GM18868 (cell line): Measurements from ENCODE around the gene USH1G.
"Not testable (repeated sequence)": the region's sequence is repeated elsewhere in the genome, so short reads cannot be mapped to it uniquely, and the experiment has no call there.

Experiments used
- ATAC-seq: cut with Tn5 transposase; IDR thresholded peaks from one replicate; pipeline ENCODE4 v1.9.1; 2021; ENCODE audit warnings: mild to moderate bottlenecking, moderate library complexity; ENCODE audit not compliant: unreplicated experiment

Gene USH1G

DNA sequence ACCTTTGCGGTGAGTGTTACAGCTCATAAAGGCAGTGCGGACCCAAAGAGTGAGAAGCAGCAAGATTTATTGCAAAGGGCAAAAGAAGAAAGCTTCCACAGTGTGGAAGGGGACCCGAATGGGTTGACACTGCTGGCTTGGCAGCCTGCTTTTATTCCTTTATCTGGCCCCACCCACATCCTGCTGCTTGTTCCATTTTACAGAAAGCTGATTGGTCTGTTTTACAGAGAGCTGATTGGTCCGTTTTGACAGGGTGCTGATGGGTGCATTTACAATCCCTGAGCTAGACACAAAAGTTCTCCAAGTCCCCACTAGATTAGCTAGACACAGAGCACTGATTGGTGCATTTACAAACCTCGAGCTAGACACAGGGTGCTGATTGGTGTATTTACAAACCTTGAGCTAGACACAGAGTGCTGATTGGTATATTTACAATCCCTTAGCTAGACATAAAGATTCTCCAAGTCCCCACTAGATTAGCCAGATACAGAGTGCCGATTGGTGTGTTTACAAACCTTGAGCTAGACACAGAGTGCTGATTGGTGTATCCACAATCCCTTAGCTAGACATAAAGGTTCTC, 16.8 kb downstream of the USH1G start:
- not testable (repeated sequence) for ATAC-seq

DNA sequence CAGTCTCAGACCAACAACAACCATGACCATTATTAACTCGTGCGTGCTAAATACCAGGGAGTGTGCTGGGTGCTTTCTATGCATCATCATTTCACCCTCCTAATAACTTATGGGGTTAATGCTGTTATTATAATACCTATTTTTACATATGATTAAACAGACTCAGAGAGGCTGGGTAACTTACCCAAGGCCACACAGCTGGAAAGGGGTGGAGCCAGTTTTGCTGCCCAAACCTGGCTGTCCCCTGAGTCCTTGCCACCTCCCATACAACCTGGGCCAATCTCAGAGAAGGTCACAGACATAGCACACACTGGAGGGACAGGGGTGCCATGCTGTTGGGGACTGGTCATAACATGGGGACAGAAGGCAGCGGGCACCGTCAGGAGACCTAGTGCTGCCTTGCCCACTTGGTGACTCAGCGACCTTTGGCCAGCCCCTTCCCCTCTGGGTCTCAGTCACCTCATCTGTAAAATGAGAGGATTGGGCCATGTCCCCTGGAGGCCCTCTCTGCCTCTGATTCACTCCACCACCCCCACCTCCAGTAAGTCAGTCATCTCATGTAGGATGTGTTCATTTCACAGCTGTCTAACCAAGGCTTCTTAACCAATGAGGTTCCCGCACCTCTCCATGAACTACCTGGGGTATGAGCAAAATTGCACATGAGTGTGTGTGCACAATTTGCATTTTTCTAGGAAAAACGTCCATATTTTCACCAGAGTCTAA, 18.2 kb downstream of the USH1G start:
- ATAC-seq = no peak

- no peak for ATAC-seq
These were observed 19.4 kb downstream of the USH1G start for GRCh38 chr17:74903671-74904070.

DNA sequence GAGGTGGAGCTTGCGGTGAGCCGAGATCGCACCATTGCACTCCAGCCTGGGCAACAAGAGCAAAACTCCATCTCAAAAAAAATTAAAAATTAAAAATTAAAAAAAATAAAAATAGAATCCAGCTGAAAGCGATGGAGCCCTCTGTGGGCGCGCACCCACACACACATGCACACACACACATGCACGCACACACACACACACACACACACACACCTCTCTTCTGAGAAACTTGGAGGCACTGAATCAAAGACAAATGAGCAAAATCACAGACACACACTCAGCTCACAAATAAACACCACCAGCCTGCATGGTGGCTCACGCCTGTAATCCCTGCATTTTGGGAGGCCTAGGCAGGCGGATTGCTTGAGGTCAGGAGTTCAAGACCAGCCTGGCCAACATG, 20.0 kb downstream of the USH1G start:
- no peak for ATAC-seq

DNA sequence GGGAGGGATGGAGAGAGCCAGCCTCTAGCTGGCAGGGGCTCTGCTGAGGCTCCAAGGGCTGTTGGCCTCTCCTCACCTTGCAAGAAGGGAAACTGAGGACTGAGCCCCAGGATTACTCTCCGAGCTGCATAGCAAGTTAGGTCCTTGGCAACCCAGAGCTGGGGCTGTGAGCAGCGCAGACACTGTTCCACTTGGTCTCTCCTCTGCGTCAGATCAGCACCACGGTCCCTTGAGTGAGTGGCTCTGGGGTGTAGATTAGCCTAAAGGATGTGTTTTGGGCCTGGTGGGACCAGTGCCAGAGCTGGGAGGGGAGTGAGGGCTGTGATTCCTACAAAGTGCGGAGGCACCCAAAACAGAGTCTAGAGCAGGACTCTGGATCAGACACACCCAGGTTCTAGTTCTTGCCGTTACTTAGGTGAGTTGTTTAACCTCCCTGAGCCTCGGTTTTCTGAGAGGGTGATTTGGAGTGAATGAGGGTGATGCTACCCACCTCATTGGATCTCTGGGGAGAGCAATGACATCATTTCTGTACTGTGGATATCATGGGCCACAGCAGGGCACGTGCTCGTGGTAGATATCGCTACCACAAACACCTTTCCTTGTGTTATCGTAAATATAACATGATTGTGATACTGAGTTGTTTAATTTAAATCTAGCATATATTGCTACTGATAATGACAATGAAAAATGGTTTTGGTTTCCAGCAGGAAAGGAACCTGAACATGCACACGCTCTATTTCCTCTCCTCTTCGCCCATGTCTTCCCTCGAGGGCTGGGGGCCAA, 21.5 kb downstream of the USH1G start:
- ATAC-seq = no peak

GRCh38 chr17:74900208-74900607, 22.8 kb downstream of the USH1G start:
- ATAC-seq = no peak

- ATAC-seq = no peak
These were observed 24.6 kb downstream of the USH1G start for GRCh38 chr17:74898376-74898946.

DNA sequence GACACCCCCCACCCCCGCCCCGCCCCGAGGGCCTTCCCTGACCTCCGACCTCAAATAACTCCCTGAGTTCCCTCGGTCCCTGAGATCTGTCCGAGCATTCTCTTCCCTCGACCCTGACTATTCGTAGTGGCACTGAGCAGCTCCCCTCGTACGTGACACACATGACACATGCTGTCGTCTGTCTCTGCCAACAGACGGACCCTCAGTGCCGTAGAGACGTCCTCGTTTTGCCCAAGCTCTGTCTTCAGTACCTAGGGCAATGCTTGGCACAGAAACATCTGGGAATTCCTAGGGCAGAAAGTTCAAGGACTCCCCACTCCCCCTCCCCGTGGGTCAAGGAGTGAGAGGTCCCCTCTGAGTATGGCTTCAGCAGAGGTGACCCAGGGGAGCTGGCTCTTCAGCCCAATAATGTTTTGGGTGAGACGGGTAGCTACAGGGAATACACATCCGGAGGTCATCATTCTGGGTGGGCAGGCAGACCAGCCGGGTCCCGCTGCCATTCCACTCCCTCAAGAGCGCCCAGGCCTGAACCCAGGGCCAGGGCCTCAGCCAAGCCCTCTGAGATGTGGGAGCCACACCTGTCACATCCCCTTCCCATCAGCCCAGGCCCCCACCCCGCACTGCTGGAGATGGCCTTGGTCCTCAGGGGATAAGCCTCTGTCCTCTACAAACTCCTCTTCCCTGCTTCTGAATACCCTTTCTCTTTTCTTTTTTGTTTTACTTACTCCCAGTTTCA, 29.0 kb downstream of the USH1G start:
- ATAC-seq = no peak

DNA sequence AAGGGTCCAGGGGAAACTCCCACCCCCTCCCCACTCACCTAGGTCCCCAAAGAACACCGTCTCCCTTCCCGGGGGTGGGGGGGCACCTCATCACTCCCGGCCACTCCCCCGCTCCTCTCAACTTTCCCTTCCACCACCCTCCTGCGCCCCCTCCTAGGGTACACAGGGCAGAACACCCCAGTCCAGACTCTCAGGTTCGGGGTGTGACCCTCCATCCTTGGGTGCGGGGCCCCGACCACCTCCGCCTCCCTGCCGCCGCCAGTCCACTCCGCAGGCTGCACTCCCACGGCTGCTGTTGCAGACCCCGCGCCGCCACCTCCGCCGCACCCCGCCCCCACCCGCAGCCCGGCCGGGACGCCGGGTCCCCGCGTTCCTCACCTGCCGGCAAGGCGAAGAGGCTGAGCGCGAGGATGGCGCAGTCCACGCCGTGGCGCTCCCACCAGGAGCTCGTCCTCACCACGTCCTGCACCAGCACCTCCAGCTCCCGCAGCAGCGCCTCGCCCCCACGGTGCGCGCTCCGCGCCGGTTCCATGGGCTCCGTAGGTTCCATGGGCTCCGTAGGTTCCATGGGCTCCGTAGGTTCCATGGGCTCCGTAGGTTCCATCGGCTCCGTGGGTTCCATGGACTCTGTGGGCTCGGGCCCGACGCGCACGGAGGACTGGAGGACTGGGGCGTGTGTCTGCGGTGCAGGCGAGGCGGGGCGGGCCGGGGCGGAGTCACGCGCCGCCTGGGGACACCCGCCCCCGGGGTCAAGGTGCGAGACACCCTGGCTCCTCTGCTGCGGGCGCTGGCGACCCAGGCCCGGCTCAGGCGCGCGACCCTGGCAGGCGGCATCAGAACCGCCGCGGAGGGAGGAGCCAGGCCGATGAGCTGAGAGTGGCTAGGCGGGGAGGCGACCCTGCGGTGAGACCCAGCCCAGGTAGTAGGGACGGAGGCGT, 29.8 kb downstream of the USH1G start, which contains the start of gene FADS6:
Gene FADS6, minus strand, starts transcription at position 660 of the 938 bp plus-strand sequence. Its CDS starts 38 bp downstream, at position 622.
- ATAC-seq = no peak

- no peak for ATAC-seq
These were observed 30.8 kb downstream of the USH1G start for GRCh38 chr17:74892013-74892841.

DNA sequence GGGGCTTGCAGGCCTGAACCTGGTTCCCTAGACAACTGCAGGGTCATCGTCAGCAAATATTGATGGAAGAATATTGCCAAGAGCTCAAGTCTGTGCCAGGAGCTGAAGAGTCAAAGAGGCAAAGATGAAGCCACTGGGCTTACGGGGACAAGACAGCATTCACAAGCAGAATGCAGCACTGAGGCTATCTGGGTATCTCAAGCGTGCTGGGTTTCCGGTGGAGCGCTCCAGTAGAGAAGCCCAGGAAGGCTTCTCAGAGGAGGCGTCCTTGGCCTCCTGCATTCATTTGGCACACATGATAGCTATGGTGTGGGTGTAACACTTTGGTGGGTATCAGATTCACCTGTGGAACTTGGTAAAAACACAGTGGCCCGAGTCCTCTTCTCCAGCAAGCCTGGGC, 32.5 kb downstream of the USH1G start:
- no peak for ATAC-seq

- ATAC-seq = no peak
These were observed 34.6 kb downstream of the USH1G start for GRCh38 chr17:74888469-74888868.

DNA sequence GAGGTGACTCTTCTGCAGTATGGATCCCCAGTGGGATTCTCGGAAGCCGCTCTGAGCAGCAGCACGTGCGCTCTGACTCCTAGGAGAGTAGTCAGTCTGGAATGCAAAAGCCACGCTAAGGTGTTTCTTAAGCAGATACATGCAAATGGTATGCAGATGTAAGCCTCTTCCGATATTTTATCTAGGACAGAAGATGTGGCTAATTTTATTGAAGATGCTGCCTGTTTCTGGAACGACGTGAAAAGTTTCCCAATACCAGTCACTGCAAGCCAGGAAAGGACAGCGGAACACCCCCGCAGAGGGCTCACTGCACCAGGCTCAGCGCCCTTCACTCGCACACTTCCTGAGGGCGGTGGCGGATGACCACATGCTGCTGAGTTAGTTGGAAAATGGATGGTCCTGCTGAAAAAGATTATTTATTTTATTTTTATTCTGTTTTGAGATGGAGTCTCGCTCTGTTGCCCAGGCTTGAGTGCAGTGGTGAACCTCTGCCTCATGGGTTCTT, 39.8 kb downstream of the USH1G start:
- no peak for ATAC-seq

GRCh38 chr17:74882517-74883240, 40.4 kb downstream of the USH1G start:
- ATAC-seq = no peak

GRCh38 chr17:74881073-74881472, 42.0 kb downstream of the USH1G start:
- ATAC-seq = no peak

DNA sequence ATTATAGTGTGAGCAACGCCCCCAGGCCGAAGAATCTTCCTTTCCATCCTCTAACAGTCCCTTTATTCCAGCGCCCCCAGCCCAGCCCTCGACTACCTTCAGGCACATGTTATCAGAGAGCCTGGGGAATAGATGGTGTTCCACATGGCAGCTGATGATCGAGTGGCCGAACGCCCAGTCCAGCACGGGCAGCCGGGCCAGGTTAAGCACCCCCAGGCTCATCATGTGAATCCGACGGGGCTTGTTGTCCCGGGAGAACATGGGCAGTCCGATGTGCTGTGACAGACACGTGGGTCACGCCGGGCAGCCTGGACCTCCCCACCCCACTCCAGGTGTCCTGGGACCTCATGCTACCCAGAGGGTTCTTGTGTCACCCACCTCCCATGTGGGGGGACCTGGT, 43.7 kb downstream of the USH1G start:
- no peak for ATAC-seq

- no peak for ATAC-seq
These were observed 44.4 kb downstream of the USH1G start for GRCh38 chr17:74878658-74879057.
